IMR-90 (cell line): ENCODE measurements around the gene ADCY4. TPM values are rescaled to one million over a fixed set of nuclear protein-coding genes. Genes with fewer than 3 reads are reported as not detected.

ENCODE experiments used
- ATAC-seq: fragments of 200-7000 bp; cut with Tn5 transposase; 2 replicates; pipeline ENCODE4 v1.9.1; 2020; ENCODE audit warnings: low read depth, mild to moderate bottlenecking, moderate library complexity
- BruUV-seq: library from RNA; stranded (reverse); fragments of 400-500 nt; replicated peaks from 2 replicates; lab custom pipeline; 2021; lab: Mats Ljungman, UMichigan
- CTCF ChIA-PET: fragments of 300-600 bp; formaldehyde crosslinking; extraction: SDS; loops from one replicate; lab custom pipeline; 2021; ENCODE audit warnings: antibody characterized with exemption; lab: Yijun Ruan, JAX
- POLR2A ChIA-PET: fragments of 300-600 bp; sonication (Branson Sonifier 250); formaldehyde crosslinking; loops from one replicate; lab custom pipeline; 2022; ENCODE audit warnings: antibody characterized with exemption; ENCODE audit not compliant: unreplicated experiment; lab: Charles Lee
- DNase-seq: peaks from one replicate; pipeline ENCODE4 v3.0.0; 2013
- H2AFZ ChIP-seq: replicated peaks from 2 replicates; pipeline ENCODE3; 2013; ENCODE audit warnings: low read length, mild to moderate bottlenecking; ENCODE audit not compliant: poor library complexity
- H2AK5ac ChIP-seq: 2 replicates; pipeline ENCODE4 v1.6.1; 2013; ENCODE audit warnings: low read depth, low read length, inconsistent platforms
- H2AK9ac ChIP-seq: replicated peaks from 2 replicates; pipeline ENCODE3; 2013; ENCODE audit warnings: mild to moderate bottlenecking, low read depth, low read length, moderate library complexity; ENCODE audit not compliant: poor library complexity
- H2BK120ac ChIP-seq: 2 replicates; pipeline ENCODE4 v1.6.1; 2013; ENCODE audit warnings: low read depth, low read length, inconsistent platforms
- H2BK15ac ChIP-seq: 3 replicates; pipeline ENCODE4 v1.6.1; 2013; ENCODE audit warnings: low read depth, low read length, inconsistent platforms
- H2BK20ac ChIP-seq: 2 replicates; pipeline ENCODE4 v1.6.1; 2013; ENCODE audit warnings: low read depth, mild to moderate bottlenecking, inconsistent platforms, low read length, moderate library complexity
- H2BK5ac ChIP-seq: 2 replicates; pipeline ENCODE4 v1.6.1; 2013; ENCODE audit warnings: mild to moderate bottlenecking, low read depth, low read length, inconsistent platforms; ENCODE audit not compliant: poor library complexity, severe bottlenecking
- H3K14ac ChIP-seq: replicated peaks from 2 replicates; pipeline ENCODE4 v1.6.1; 2013; ENCODE audit warnings: low read depth, low read length, inconsistent platforms
- H3K18ac ChIP-seq: 2 replicates; pipeline ENCODE4 v1.6.1; 2013; ENCODE audit warnings: low read depth, low read length, control low read depth
- H3K23ac ChIP-seq: 2 replicates; pipeline ENCODE4 v1.6.1; 2013; ENCODE audit warnings: low read depth, low read length, inconsistent platforms
- H3K27ac ChIP-seq: 2 replicates; pipeline ENCODE4 v1.5.1; 2013; ENCODE audit warnings: mild to moderate bottlenecking, control low read depth, low read length; ENCODE audit not compliant: insufficient read depth
- H3K27me3 ChIP-seq: 2 replicates; pipeline ENCODE4 v1.6.1; 2013; ENCODE audit warnings: low read length; ENCODE audit not compliant: control insufficient read depth, insufficient read depth
- H3K36me3 ChIP-seq: 2 replicates; pipeline ENCODE4 v1.6.1; 2013; ENCODE audit warnings: low read length, mixed read lengths; ENCODE audit not compliant: control insufficient read depth, insufficient read depth
- H3K4ac ChIP-seq: 2 replicates; pipeline ENCODE4 v1.6.1; 2013; ENCODE audit warnings: low read depth, low read length, inconsistent platforms
- H3K4me1 ChIP-seq: 2 replicates; pipeline ENCODE4 v1.6.1; 2013; ENCODE audit warnings: low read length, mixed read lengths; ENCODE audit not compliant: control insufficient read depth, insufficient read depth
- H3K4me2 ChIP-seq: 2 replicates; pipeline ENCODE4 v1.6.1; 2013; ENCODE audit warnings: low read depth, mild to moderate bottlenecking, control low read depth, low read length, moderate library complexity
- H3K4me3 ChIP-seq: 2 replicates; pipeline ENCODE4 v1.5.1; 2013; ENCODE audit warnings: low read depth, mild to moderate bottlenecking, control low read depth, low read length, moderate library complexity; ENCODE audit not compliant: insufficient read depth
- H3K56ac ChIP-seq: 2 replicates; pipeline ENCODE4 v1.6.1; 2013; ENCODE audit warnings: low read length, inconsistent platforms; ENCODE audit not compliant: insufficient read depth; ENCODE audit errors: extremely low read depth
- H3K79me1 ChIP-seq, 2 experiments: 2 replicates each; pipeline ENCODE4 v1.6.1; 2013; ENCODE audit warnings: low read length in 2 of 2, inconsistent platforms in 1 of 2, low read depth in 1 of 2
- H3K9ac ChIP-seq: 2 replicates; pipeline ENCODE4 v1.6.1; 2013; ENCODE audit warnings: low read depth, low read length, control low read depth
- H3K9me1 ChIP-seq: 2 replicates; pipeline ENCODE4 v1.6.1; 2013; ENCODE audit warnings: low read length, inconsistent platforms; ENCODE audit not compliant: insufficient read depth
- H3K9me3 ChIP-seq: 2 replicates; pipeline ENCODE4 v1.6.1; 2013; ENCODE audit warnings: low read length; ENCODE audit not compliant: control insufficient read depth, insufficient read depth
- H4K20me1 ChIP-seq: 2 replicates; pipeline ENCODE4 v1.6.1; 2013; ENCODE audit warnings: low read length, inconsistent platforms; ENCODE audit not compliant: insufficient read depth
- H4K5ac ChIP-seq: 2 replicates; pipeline ENCODE4 v1.6.1; 2013; ENCODE audit warnings: mild to moderate bottlenecking, low read depth, low read length, control low read depth
- H4K8ac ChIP-seq, 2 experiments: 2 replicates each; pipeline ENCODE4 v1.6.1; 2013; ENCODE audit warnings: low read depth in 2 of 2, low read length in 2 of 2, control low read depth in 1 of 2, inconsistent platforms in 1 of 2
- H4K91ac ChIP-seq: 2 replicates; pipeline ENCODE4 v1.6.1; 2013; ENCODE audit warnings: low read depth, low read length, inconsistent platforms; ENCODE audit not compliant: insufficient read depth
- CEBPB ChIP-seq: IDR thresholded peaks from 2 replicates; pipeline ENCODE4 v1.6.1; 2012; ENCODE audit warnings: low read depth, low read length, improper control_type of control experiment
- MAZ ChIP-seq: IDR thresholded peaks from 2 replicates; pipeline ENCODE4 v1.6.1; 2012; ENCODE audit warnings: low read depth, mild to moderate bottlenecking, low read length, improper control_type of control experiment, moderate library complexity, borderline replicate concordance
- NFE2L2 ChIP-seq: fragments of 150-350 bp; IDR thresholded peaks from 2 replicates; pipeline ENCODE4 v1.6.1; 2016; ENCODE audit warnings: low read depth, mild to moderate bottlenecking, low read length
- POLR2A ChIP-seq: IDR thresholded peaks from 2 replicates; pipeline ENCODE4 v1.6.1; 2012; ENCODE audit warnings: mild to moderate bottlenecking, low read depth, low read length
- RAD21 ChIP-seq: IDR thresholded peaks from 2 replicates; pipeline ENCODE4 v1.6.1; 2012; ENCODE audit warnings: low read length, improper control_type of control experiment
- RCOR1 ChIP-seq: IDR thresholded peaks from 2 replicates; pipeline ENCODE4 v1.6.1; 2012; ENCODE audit warnings: mild to moderate bottlenecking, low read length, improper control_type of control experiment; ENCODE audit not compliant: insufficient replicate concordance
- WGBS, 2 experiments: methylation state at CpG; one replicate each; pipeline versions ENCODE4 v1.1.5 to v1.1.7; 2013; ENCODE audit warnings: missing lambda C conversion rate in 2 of 2; ENCODE audit not compliant: insufficient read length in 1 of 2; ENCODE audit errors: extremely low coverage in 2 of 2; 5-methylcytosine and 5-hydroxymethylcytosine counted together
- dilution Hi-C: fragments of 300-500 bp; cut with HindIII; formaldehyde crosslinking; loops from one replicate; pipeline ENCODE4 v1.14.3; 2018; ENCODE audit warnings: low sequenced_read_pairs; ENCODE audit not compliant: unreplicated experiment
- in situ Hi-C: fragments of 300-500 bp; cut with MboI; formaldehyde crosslinking; loops from 3 replicates; pipeline ENCODE4 v1.14.3; 2019; ENCODE audit warnings: low sequenced_read_pairs, inconsistent platforms, mixed read lengths
- intact Hi-C: fragments of 100-400 bp; cut with micrococcal nuclease; formaldehyde crosslinking; loops from 2 replicates; pipeline ENCODE4 v1.10.0; 2022
- polyA plus RNA-seq, 3 experiments: library from polyadenylated mRNA; depleted of rRNA; stranded (reverse); fragments of >200 nt; gene quantifications; 2 replicates each; pipeline ENCODE4 v1.2.3, GENCODE V29; 2012; ENCODE audit warnings: low replicate concordance in 1 of 3
- total RNA-seq: library from RNA; depleted of rRNA; stranded (reverse); fragments of >200 nt; gene quantifications from 2 replicates; pipeline ENCODE4 v1.2.3, GENCODE V29; 2012
- TF ChIP-seq, protein P1 (sequence below): fragments of 150-350 bp; IDR thresholded peaks from 2 replicates; pipeline ENCODE4 v1.6.1; 2016; ENCODE audit warnings: low read depth, mild to moderate bottlenecking, low read length, moderate library complexity, borderline replicate concordance

ADCY4 gene
- total and polyA plus RNA-seq, 2 of the 4 experiments (the other 2 are of a cell fraction) = not detected

DNA sequence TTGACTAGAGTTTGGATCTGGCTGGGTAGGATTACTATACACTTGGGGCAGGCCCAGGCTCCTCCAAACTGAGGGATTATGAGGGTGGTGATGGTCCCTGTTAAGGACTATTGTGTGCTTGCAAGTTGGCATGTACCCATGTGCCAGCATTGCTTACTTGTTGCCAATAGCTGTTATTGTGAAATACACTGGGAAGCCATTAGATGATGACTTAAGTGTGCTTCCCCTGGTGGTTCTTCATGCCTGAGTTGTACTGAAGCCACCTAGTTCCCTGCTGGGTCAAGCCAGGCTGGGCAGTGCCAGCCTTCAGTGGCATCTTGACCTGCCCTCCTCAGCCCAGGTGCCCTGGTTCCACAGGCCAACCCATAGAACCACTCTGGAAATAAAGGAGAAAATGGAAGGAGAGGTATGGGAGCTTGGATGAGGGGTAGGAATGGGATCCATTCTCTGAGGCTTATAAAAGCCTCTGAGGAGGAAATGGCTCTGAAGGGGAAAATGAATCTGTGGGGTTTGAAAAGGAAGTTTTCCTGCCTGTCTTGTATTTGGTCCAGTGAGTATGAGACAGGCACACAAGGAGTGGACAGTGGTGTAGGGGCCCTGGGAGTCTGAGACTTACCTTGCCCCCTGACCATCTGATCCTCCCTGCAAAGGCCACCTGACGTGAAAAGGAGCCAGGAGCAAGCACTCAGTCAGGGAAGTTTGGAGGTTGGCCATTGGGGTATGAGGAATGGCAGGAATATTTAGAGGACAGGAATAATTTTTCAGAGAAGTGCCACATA, 22.8 kb downstream of the ADCY4 start:
- Histone ChIP-seq H4K20me1 (peaks cover 8% of the 10 kb centered on the region; the same call in 1 of the 2 replicates), H2BK5ac (no peak overlapping the region), H4K91ac (no peak overlapping the region), H3K4me2 (no peak overlapping the region), H3K4me1 (peaks cover 10% of the 10 kb centered on the region; the same call in 1 of the 2 replicates), H2BK15ac (no peak overlapping the region), H3K18ac (no peak overlapping the region), H3K4ac (no peak overlapping the region), H3K36me3 (0 out of 2 replicates have a peak, but pooled peaks cover 2% of the 10 kb centered on the region), H3K23ac (no peak overlapping the region), H3K9me1 (peaks cover 7% of the 10 kb centered on the region; the same call in 1 of the 2 replicates), H3K27me3 (peaks cover 16% of the 10 kb centered on the region; the same call in 1 of the 2 replicates), H3K79me1 (peaks cover 3 to 8% of the 10 kb centered on the region in 2 experiments; a peak in 1 of 4 replicates), H2BK120ac (no peak overlapping the region), H3K4me3 (no peak overlapping the region), H4K5ac (no peak overlapping the region), H3K9ac (no peak overlapping the region), H3K14ac (no peak overlapping the region), H3K56ac (no peak overlapping the region), H2AFZ (no peak overlapping the region), H2AK5ac (no peak overlapping the region), H3K9me3 (no peaks in the 10 kb centered on the region), H4K8ac (no peak overlapping the region), H2BK20ac (no peak overlapping the region), H3K27ac (no peak overlapping the region), H2AK9ac (no peak overlapping the region)
- BruUV-seq = no TSS peak
- CTCF ChIA-PET = interaction anchor here (1.3 kb wide), 1 partner anchor 21 kb away, joined by 6 read pairs; no protein-coding TSS in a partner anchor
- intact Hi-C loops (no loop called here), in situ Hi-C loops (no loop called here), dilution Hi-C loops (no loop called here)
- WGBS, 2 experiments = no CpG with 5 or more reads among the region's 1 CpG
- POLR2A ChIA-PET = no interaction called here
- ATAC-seq (no peak), DNase-seq (no peak)
- no peak for TF ChIP-seq MAZ
- TF ChIP-seq RAD21 = no peak
- peak; percentile 84 for TF ChIP-seq CEBPB
- TF ChIP-seq, protein P1, sequence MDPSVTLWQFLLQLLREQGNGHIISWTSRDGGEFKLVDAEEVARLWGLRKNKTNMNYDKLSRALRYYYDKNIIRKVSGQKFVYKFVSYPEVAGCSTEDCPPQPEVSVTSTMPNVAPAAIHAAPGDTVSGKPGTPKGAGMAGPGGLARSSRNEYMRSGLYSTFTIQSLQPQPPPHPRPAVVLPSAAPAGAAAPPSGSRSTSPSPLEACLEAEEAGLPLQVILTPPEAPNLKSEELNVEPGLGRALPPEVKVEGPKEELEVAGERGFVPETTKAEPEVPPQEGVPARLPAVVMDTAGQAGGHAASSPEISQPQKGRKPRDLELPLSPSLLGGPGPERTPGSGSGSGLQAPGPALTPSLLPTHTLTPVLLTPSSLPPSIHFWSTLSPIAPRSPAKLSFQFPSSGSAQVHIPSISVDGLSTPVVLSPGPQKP = no peak
- no peak for TF ChIP-seq RCOR1
- TF ChIP-seq POLR2A = no peak
- no peak for TF ChIP-seq NFE2L2
